Stimulated activated CD8-positive, alpha-beta memory T cell treated with anti-CD3 and anti-CD28 coated beads, Interleukin-7, amount 100 ng/mL, for 24 hours (primary cell): ENCODE data around the gene CADPS2.
"Not testable (repeated sequence)": the region's sequence is repeated elsewhere in the genome, so short reads cannot be mapped to it uniquely, and the experiment has no call there.

ENCODE experiments used
- DNase-seq: peaks from one replicate; pipeline ENCODE4 v3.0.0-alpha.2; 2020; ENCODE audit warnings: low read depth

Gene CADPS2

DNA sequence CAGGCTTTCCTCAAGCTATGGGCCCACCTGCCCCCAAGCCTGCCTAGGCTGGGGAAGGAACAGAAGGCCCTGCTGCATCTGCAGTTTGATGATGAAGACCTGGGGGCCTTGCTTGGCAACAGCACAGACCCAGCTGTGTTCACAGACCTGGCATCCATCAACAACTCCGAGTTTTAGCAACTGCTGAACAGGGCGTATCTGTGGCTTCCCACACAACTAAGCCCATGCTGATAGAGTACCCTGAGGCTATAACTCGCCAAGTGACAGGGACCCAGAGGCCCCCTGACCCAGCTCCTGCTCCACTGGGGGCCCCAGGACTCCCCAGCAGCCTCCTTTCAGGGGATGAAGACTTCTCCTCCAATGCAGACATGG lies 36.3 kb downstream of the CADPS2 start:
- DNase-seq: no peak

DNA sequence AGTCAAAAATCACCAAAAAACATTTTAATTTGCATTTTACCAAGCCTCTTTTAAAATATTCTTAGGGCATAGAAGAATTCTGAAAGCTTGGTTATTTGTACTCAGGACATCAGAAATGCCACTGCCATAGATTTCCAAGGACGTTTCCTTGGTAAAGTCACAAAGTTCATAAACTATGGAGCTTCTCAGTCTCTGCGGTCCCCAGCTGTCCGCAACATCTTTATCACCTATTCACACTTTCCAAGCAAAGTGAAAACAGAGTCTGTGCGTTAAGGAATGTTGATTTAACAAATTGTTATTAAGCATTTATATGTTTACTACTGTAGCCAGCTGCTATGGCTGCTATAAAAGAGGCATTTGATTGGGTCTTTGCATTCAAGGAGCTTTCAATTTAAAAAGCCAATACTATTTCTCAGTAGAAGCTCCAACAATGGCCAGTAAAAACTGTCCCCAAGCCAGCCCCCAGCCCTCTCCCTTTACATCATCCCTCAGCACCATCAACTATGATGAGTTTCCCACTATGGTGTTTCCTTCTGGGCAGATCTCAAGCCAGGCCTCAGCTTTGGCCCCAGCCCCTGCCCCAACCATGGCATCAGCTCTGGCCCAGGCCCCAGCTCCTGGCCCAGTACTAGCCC lies 36.8 kb downstream of the CADPS2 start:
- DNase-seq: no peak

- DNase-seq: no peak
These were observed 38.3 kb downstream of the CADPS2 start for GRCh38 chr7:122847871-122848473.

DNA sequence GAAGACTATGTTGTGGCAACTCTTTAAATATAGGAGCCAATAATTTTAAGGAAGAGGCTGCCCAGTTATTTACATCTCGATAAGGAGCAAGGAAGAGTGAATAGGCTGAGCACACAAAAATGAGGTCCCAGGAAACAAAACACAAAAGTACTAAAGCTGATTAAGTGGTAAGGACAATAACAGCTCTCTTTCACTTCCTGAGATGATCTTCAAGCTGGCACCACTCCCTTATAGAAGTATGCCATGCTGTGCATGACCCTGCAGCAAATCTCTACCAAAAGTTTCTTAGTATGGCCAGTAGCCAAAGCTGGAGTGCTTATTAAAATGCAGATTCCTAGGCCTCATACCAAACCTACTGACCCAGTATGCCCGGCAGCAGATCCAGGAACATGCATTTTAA lies 39.7 kb downstream of the CADPS2 start:
- DNase-seq: no peak

DNA sequence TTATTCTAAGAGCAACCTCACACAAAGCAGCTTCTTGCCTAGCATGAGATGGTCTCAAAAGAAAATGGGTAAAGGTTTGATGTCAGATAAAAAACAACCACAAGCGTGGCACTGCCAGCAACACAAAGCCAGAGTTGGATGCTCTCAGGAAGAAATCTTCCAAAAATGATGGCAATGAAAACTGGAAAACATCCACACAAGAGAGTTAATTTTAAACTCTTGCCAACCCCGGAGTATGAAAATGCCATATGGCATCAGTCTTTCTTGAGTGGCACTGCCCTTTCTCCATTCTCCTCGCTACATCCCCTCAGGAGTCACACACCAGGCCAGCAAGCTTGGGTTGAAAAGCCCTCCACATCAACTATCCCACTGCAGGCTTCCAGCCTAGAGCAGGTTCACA lies 41.0 kb downstream of the CADPS2 start:
- DNase-seq: no peak

DNA sequence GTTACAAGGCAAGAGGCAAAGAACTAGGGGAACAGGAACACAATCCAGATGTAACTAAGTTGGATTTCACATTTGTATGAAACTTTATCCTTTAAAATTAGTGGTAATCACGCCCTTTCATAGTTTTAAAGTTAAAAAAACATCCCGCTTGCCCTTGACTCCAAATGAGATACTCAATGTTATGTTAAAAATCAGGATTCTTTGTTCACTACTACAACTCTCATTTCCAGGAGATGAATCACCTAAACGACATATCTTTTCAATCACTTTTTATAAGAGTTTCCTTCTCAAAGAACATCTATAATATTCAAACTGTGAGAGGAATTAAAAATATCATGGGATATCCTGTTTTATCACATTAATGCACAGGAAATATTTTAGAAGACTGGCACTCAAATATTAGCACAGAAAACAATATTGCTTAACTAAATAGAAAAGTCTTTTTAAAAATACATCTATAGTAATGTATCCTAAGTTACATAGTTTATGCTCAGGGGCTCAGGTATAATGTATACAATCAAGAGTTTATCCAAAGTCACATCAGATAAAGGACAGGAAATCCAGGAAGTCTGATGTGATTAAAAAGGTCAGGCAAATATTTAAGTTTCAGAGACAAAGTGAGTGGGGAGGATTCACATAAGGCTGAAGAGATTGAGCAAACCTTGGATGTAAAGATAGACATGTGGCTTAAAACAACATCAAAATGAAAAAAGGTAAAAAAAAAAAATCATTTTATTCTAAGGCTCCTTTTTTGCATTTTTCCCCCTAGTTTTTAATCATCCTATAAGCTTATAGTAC lies 41.9 kb downstream of the CADPS2 start:
- no peak for DNase-seq

GRCh38 chr7:122842971-122843370 lies 43.3 kb downstream of the CADPS2 start:
- no peak for DNase-seq

DNA sequence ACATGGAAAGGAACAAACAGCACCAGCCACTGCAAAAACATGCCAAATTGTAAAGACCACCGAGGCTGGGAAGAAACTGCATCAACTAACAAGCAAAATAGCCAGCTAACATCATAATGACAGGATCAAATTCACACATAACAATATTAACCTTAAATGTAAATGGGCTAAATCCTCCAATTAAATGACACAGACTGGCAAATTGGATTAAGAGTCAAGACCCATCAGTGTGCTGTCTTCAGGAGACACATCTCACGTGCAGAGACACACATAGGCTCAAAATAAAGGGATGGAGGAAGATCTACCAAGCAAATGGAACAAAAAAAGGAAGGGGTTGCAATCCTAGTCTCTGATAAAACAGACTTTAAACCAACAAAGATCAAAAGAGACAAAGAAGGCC lies 50.0 kb downstream of the CADPS2 start:
- not testable (repeated sequence) for DNase-seq

GRCh38 chr7:122834571-122834942 lies 51.7 kb downstream of the CADPS2 start:
- not testable (repeated sequence) for DNase-seq

GRCh38 chr7:122833888-122834570 lies 52.2 kb downstream of the CADPS2 start:
- DNase-seq: no peak

- no peak for DNase-seq
These were observed 54.8 kb downstream of the CADPS2 start for GRCh38 chr7:122831436-122831835.

GRCh38 chr7:122829962-122830361 lies 56.3 kb downstream of the CADPS2 start:
- no peak for DNase-seq

- DNase-seq: no peak
These were observed 58.5 kb downstream of the CADPS2 start for GRCh38 chr7:122827763-122828162.

DNA sequence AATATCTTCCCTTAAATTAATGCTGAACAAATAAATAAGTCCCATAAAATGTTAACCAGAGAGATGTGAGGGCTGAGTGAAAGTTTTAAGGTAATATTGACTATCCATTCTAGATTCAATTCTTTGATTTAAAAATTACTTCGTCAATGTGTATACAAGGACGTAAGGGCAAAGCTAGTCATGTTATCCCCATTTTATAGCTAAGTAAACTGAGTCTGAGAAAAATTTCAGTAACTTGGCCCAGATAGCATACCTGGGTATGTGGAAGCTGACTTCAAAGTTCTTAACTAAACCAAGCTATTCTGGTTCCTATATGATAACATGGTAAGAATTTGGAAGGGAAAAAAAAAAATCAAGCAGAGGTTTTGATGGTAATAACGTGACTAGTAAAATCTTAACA lies 72.4 kb downstream of the CADPS2 start:
- no peak for DNase-seq

DNA sequence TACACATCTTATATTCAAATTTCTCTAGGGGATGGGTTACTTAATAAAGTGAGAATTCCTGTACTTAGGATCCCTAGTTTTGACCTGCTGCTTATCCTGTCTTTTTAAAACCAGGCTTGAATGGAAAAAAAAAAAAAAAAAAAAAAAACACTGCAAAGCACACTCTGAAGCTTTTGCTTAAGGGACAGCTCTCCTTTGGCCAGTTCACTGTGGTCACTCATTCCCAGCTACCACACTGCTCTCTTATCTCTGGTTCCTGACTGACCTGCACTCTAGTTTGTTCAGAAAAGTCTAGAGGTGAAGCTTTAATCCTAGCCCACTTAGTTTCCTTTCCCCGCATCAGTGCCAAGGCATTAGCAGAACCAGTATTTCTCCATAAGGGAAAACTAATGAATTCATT lies 82.4 kb downstream of the CADPS2 start:
- DNase-seq: no peak

GRCh38 chr7:122803323-122803722 lies 82.9 kb downstream of the CADPS2 start:
- DNase-seq: no peak

GRCh38 chr7:122802301-122802751 lies 83.9 kb downstream of the CADPS2 start:
- no peak for DNase-seq

DNA sequence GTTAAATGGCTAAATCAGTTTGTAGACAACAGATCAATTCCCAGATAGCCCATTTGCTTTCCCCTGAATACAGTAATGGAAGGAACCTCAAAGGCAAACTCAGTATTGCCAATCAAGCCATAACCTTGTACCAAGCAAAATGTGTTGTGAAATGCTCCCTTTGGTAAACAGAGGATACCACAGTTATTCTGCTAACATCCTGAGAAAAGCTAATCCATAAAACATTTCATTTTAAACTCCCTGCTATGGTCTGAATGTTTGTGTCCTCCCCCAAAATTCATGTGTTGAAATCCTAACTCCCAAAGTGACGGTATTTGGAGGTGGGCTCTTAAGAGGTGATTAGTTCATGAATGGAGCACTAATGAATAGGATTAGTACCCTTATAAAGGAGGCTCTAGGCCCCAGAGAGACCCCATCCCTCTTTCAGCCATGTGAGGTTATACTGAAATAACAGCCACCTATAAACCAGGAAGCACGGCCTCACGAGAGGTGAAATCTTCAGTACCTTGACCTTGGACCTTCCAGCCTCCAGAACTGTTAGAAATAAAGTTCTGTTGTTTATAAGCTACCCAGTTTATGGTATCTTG lies 94.2 kb downstream of the CADPS2 start:
- no peak for DNase-seq

DNA sequence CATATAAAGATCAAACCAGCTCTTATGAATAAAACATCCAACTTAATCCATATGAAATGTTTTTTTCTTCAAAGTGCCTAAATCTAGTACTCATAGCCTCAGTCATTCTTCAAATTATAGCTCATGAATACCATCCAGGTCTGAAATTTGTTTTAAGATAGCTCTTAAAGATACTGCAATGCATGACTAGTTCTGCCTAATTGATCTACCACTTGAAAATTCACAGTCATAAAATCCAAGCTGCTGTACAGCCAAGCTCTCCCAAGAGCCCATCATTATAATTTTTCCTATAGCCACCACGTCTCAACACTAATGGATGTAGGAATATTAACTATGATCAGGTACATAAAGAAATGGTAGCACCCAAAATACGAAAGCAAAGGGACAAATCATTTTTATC lies 95.7 kb downstream of the CADPS2 start:
- DNase-seq: no peak

DNA sequence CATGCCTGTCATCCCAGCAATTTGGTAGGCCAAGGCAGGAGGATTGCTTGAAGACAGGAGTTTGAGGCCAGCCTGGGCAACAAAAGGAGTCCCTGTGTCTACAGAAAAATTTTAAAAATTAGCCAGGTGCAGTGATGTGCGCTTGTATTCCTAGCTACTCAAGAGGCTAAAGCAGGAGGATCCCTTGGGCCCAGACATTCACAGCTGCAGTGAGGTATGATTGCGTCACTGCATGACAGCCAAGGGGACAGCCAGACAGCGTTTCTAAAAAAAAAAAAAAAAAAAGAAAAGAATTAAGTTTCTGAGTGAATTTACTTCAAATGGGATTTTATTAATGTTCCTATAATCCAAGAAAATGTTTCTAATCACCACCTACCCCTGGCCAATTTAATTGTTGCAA lies 96.1 kb downstream of the CADPS2 start:
- DNase-seq: no peak

GRCh38 chr7:122789156-122789555 lies 97.1 kb downstream of the CADPS2 start:
- no peak for DNase-seq

DNA sequence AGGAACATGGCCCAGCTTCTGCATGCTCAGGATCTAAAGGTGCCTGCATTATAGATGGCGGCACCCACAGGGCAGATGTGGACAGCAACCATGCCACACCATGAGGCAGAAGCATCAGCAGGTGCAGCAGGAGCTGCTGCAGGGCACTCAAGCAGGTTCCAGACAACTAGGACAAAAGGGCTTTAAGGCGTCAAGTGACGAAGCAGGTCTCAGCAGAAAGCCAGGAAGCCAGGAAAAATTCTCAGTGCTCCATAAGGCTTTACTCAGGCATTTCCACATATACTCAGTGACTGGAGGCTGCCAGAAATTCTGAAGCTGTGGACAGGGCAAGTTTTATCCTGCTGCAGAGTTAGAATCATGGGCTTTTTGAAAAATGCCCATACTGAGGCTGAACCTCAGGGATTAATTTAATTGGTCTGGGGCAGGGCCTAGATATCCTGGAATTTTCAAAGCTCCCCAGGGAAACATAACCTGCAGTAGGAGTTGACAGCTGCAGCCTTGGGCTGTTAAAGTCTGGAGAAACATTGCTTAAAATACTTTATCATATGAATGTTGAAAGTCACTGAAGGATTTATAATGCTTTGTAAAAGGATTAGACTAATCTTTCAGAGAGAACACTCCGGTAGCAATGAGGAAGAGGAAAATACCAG lies 115.4 kb downstream of the CADPS2 start:
- no peak for DNase-seq
